GM19463 (cell line): ENCODE results near the gene XXYLT1.
"Not testable (repeated sequence)": the region's sequence is repeated elsewhere in the genome, so short reads cannot be mapped to it uniquely, and the experiment has no call there.

Source experiments
- ATAC-seq: cut with Tn5 transposase; IDR thresholded peaks from one replicate; pipeline ENCODE4 v1.9.1; 2021; ENCODE audit warnings: mild to moderate bottlenecking, moderate library complexity; ENCODE audit not compliant: unreplicated experiment

Gene XXYLT1

GRCh38 chr3:195056506-195056905, 214.5 kb downstream of the XXYLT1 start:
- no peak for ATAC-seq

GRCh38 chr3:195054311-195054710, 216.6 kb downstream of the XXYLT1 start:
- ATAC-seq: no peak

- no peak for ATAC-seq
These were observed 218.0 kb downstream of the XXYLT1 start for GRCh38 chr3:195052939-195053338.

- not testable (repeated sequence) for ATAC-seq
These were observed 220.7 kb downstream of the XXYLT1 start for GRCh38 chr3:195050296-195050695.

GRCh38 chr3:195048059-195048905, 222.7 kb downstream of the XXYLT1 start:
- ATAC-seq: no peak

GRCh38 chr3:195047536-195047935, 223.4 kb downstream of the XXYLT1 start:
- no peak for ATAC-seq

- ATAC-seq: no peak
These were observed 224.5 kb downstream of the XXYLT1 start for GRCh38 chr3:195046441-195046840.

GRCh38 chr3:195045481-195046210, 225.3 kb downstream of the XXYLT1 start:
- ATAC-seq: no peak

- no peak for ATAC-seq
These were observed 226.5 kb downstream of the XXYLT1 start for GRCh38 chr3:195044411-195044810.

- ATAC-seq: no peak
These were observed 227.2 kb downstream of the XXYLT1 start for GRCh38 chr3:195043607-195044339.

GRCh38 chr3:195042743-195043606, 228.0 kb downstream of the XXYLT1 start:
- no peak for ATAC-seq

GRCh38 chr3:195041871-195042742, 228.9 kb downstream of the XXYLT1 start:
- ATAC-seq: no peak

- ATAC-seq: no peak
These were observed 230.0 kb downstream of the XXYLT1 start for GRCh38 chr3:195040773-195041520.

- ATAC-seq: no peak
These were observed 230.9 kb downstream of the XXYLT1 start for GRCh38 chr3:195040094-195040493.

- ATAC-seq: no peak
These were observed 231.6 kb downstream of the XXYLT1 start for GRCh38 chr3:195039180-195039843.

- ATAC-seq: no peak
These were observed 232.8 kb downstream of the XXYLT1 start for GRCh38 chr3:195038161-195038560.

GRCh38 chr3:195037586-195037985, 233.4 kb downstream of the XXYLT1 start:
- ATAC-seq: not testable (repeated sequence)

GRCh38 chr3:195036974-195037373, 234.0 kb downstream of the XXYLT1 start:
- ATAC-seq: no peak
